Vagina (tissue), 2 donors: ENCODE measurements around the gene EIF4H.

Source experiments
- POLR2A ChIP-seq, 2 donors: fragments of 450-650 bp; IDR thresholded peaks; one replicate each; pipeline ENCODE4 v1.6.1; 2017; ENCODE audit warnings: antibody characterized with exemption in 2 of 2, mild to moderate bottlenecking in 2 of 2, moderate library complexity in 2 of 2
- POLR2AphosphoS5 ChIP-seq, 2 donors: sonication (generic); formaldehyde crosslinking; IDR thresholded peaks; one replicate each; pipeline ENCODE4 v1.9.0; 2017; ENCODE audit warnings: antibody characterized with exemption in 2 of 2, mild to moderate bottlenecking in 2 of 2, low read depth in 1 of 2; ENCODE audit not compliant: insufficient read depth in 1 of 2
- TF ChIP-seq, protein P1 (sequence below), 3 experiments: fragments of 450-650 bp in 2 of 3; fragments of 200-600 bp in 1 of 3; sonication (generic) in 1 of 3; IDR thresholded peaks; one replicate each; pipeline ENCODE4 v1.5.1; 2017 to 2019; ENCODE audit warnings: antibody characterized with exemption in 3 of 3, mild to moderate bottlenecking in 2 of 3, moderate library complexity in 2 of 3

DNA sequence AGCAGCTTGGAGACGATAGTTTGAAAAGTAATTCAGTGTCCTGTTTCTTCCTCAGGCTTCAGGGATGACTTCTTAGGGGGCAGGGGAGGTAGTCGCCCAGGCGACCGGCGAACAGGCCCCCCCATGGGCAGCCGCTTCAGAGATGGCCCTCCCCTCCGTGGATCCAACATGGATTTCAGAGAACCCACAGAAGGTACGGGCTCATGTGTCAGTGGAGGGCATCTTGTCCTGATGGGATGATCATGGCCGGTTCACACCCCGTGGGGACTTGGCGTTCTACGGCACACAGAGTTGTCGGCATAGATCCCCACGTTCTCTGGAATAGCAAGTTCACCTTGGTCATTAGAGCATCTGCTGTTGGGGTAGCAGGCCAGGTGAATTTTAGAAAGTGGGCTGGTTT is 20.5 kb downstream of the EIF4H start:
- TF ChIP-seq POLR2AphosphoS5 (IDR thresholded peaks at IDR 0.05; ENCODE audit: insufficient read depth in 1 of 2, low read depth in 1 of 2) (no peak), POLR2A (IDR thresholded peaks at IDR 0.05) (no peak)
- TF ChIP-seq, protein P1, sequence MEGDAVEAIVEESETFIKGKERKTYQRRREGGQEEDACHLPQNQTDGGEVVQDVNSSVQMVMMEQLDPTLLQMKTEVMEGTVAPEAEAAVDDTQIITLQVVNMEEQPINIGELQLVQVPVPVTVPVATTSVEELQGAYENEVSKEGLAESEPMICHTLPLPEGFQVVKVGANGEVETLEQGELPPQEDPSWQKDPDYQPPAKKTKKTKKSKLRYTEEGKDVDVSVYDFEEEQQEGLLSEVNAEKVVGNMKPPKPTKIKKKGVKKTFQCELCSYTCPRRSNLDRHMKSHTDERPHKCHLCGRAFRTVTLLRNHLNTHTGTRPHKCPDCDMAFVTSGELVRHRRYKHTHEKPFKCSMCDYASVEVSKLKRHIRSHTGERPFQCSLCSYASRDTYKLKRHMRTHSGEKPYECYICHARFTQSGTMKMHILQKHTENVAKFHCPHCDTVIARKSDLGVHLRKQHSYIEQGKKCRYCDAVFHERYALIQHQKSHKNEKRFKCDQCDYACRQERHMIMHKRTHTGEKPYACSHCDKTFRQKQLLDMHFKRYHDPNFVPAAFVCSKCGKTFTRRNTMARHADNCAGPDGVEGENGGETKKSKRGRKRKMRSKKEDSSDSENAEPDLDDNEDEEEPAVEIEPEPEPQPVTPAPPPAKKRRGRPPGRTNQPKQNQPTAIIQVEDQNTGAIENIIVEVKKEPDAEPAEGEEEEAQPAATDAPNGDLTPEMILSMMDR (IDR thresholded peaks at IDR 0.05): no peak
